ENCODE measurements around the gene ALK. TPM values are rescaled to one million over a fixed set of nuclear protein-coding genes. Genes with fewer than 3 reads are reported as not detected.
A peak's percentile ranks its signal among the peaks of the same experiment; 100 is the strongest.

The ALK gene
- 0.10 TPM for total RNA-seq

DNA sequence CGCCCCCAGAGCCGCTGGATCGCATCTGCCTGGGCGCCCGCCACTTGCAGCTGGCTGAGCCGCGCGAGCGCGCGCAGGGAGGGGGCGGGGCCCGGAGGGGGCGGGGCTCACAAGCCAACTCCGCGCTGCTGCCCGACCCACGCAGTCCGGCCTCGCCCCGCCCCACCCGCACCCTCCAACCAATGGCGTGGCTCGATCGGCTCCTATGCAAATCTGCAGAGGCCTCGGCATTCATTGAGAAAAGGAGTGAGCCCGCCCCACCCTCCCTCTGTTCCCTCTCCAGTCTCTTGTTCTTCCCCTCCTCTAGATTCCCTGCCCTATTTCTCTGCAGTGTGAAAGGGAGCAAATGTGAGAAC lies at the start of gene ALK:
Gene ALK, minus strand, starts transcription at position 27 of the 356 bp plus-strand sequence. CDS start 927 bp downstream, outside the sequence.
- peak; percentile 51 for DNase-seq

DNA sequence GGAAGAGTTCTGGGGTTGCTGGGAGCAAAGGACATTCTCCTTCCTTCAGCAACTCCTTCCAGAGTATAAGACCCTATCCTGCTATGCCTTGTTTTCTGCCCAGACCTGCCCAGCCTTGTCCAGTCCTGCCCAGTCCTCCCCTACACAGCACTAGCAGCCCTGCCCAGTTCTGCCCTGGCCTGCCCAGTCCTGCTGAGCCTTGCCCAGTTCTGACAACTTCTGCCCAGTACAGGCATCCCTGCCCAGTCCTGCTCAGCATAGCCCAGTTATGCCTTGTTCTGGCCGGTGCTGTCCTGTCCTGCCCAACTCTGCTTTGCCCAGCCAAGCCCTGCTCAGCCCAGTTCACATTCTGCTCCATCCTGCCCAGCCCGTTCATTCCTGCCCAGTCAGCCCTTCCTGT lies 44.9 kb upstream of the ALK start:
- DNase-seq, result no peak

DNA sequence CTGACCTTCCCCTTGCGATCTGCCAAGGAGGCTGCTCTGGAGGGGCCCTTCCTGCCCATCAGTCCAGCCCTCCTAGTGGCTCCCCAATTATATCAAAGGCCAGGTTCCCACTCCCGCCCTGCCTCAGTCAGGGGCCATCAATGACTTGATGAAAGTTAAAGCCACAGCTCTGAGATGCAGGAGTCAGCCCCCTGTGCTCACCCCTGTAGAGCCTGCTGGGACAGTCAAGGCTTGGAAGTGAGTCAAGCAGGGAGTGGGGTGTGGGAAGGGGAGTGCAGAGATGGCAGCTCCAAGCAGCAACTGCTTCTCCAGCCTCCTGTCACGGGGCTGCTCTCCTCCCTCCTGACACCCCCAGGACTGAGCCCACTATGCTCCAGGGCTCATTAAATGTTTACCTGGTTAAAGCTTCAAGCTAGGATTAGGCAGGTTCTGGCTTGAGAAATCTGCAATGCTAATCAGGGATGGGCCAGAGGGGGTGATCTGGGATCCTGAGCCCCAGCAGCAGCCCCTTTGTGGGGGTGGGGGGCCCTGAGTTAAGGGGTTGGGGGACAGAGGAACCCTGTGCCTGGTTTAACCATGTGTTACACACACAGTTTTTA lies 42.7 kb upstream of the ALK start:
- no peak for DNase-seq

DNA sequence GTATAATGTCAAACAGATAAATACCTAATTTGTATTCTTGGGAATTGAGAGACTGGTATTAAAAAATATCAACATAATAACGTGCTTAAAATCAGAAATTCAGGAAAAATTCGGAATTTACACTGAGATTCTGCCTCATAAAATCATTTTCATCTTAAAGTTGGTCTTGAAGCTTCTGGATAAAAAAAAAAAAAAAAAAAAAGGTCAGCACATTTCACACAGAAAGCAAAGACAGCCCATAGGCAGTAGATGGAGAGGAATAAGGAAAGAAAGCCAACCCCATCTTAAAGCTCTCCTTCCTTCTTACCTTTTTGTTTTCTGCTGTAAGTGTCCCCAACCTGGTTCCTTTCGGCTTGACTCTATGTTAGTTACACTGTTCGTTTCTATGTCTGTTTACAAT lies 41.5 kb upstream of the ALK start:
- DNase-seq, result no peak

DNA sequence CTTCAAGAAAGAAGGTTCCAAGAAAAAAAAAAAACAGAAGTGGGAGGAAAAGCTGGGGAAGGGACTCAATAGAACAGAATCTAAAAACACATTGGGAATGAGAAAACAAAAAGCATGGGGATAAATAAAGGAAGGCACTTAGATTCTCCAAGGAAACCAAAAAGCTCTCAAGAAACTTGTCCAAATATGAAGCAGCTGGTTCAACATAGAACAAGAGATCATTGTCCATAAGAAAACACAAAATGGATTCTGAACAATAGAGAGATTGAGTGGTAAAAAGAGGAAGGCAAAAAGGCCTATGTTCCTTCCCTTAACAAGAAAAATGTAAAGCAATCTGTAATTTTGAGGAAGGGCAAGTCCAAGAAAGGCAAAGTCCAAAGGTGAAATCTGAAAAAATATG lies 32.9 kb upstream of the ALK start:
- no peak for DNase-seq

DNA sequence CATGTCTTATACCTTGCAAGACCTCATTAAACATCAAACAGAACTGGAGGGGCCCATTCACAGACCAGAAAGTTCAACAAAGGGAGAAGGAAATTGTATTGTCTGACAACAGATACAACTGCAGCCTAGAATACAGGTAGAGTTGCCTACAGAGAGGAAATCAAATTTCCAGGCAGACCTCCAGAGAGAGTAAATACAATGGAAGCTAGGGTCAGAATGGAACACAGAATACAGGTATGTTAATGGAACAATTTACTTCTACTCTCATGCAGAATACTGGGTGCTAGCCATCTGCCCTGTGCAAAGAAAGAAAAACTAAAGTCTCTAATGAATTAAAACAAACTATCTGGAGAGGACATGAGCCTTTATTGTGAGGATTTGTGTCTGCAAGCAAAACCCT lies 31.6 kb upstream of the ALK start:
- no peak for DNase-seq

DNA sequence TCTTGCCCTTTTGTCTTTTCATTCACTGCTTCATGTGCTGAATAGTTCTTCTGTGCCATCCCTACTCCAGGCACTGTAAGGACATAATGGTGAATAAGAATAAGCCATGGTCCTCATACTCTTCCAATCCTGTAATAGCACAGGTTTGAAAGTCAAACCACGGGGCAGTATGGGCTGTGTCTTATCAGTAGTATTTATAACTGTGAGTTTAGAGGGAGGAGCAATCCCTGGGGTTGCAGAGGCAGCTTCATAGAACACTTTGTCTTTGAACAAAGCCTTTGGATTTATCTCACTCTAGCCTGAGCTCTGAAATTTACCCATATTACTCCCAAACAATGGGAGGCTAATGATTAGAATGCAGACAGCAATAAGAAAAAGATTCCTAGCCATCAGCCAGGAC lies 30.2 kb upstream of the ALK start:
- no peak for DNase-seq

DNA sequence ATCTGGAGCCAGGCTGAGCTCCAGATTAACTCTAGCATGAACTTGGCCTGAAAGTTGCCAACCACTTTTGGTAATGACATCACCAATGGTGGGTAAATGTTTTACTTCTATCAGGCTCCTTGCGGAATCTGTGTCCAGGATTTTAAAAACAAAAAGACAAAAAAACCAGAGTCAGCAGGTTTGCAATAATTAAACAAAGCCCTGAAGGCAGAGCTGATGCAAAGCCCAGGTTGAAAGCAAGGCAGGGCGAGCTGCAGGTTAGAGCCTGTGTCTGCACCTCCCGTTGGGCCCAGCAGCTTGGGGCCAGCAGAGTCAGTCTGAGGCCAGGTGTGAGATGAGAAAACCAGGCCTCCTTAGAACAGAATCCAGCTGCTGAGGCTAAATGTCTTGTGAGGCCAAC lies 29.1 kb upstream of the ALK start:
- no peak for DNase-seq

DNA sequence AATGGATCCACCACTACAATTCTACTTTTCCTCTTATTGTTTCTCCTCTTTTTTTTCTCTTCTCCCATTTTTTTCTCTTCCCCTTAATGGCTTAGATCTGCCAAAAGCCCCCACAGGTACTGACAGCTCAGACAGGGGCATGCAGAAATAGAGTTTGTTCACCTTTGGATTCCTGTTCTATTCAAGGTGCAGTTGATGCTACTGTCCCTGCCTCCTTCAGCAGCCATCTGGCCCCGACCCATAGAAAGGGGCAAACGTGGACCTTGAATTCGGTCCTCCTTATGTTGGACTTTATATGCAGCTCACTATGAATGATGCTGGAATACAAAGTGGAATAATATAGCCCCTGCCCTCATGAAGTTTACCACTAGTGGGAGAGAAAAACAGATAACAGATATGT lies 27.7 kb upstream of the ALK start:
- DNase-seq, result no peak

DNA sequence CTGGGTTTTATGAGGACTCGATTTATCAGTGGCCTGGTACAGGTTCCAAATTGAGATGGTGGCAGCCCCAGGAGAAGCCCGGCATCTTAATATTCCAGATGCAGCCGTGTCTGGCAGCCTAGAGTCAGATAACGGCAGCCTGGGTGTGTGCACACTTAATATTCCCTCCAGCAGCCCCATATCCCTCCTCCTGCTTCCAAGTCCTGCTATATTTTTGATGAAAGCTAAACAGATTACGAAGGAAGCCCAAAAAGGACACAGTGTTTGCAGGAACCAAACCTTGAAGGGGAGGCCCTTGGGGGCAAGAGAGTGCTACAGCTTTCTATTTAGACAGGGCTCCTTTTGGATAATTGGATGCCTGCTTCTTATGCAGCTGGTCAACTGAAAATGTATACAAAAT lies 25.1 kb upstream of the ALK start:
- DNase-seq, result no peak

DNA sequence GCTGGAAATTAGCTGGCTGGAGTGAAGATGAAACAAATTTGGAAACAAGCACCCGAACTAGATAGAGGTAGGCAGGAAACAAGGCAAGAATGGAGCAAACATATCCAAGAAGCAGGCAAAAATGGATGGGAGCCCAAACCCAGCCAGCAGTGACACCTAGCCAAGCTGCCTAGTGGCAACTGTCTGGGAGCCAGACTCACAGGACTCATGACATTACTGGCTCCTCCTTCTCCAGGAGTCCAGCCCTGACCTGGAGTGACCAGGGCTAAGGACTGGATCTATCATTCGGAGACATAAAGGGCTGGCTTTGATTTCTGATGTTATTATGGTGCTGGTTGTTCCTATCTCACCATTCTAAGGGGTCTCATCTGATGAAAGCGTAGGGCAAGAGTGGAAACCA lies 21.3 kb upstream of the ALK start:
- DNase-seq, result no peak

DNA sequence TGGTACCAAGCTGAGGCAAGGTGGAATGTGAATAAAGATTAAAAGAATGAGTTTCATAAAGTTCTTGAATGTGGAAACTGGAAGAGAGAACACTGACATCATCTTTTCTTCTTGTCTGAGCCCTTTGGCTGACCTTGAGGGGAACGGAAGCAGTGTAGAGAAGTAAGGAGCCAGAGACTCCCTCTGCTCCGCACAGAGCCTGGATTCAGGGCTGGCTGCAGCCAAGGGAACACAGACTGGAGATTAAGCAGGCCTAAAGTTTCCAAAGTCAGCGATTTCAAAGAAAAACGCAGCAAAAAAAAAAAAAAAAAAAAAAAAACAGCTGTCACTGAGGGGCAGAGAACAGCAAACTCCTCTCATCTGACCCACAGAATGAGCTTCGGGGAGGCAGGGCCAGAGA lies 19.3 kb upstream of the ALK start:
- DNase-seq, result peak; percentile 2

DNA sequence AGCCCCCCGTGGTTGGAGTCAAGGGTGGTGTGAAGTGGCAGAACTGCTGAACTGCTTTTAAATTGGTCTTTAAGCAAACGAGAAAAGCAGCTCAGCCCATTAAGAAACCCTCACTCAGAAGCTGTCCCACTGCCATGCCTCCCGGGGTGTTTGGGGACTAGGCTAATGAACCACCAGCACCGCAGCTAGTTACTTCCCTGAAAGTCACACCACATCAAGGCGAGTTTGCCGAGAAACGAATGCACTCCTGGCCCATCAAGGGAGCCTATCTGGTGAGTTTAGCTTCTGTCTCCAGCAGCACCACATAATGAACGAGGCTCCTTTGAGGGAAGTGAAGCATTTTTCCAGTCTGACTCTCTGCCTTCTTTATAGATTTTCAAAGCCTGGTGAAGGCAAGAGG lies 14.6 kb upstream of the ALK start:
- no peak for DNase-seq

DNA sequence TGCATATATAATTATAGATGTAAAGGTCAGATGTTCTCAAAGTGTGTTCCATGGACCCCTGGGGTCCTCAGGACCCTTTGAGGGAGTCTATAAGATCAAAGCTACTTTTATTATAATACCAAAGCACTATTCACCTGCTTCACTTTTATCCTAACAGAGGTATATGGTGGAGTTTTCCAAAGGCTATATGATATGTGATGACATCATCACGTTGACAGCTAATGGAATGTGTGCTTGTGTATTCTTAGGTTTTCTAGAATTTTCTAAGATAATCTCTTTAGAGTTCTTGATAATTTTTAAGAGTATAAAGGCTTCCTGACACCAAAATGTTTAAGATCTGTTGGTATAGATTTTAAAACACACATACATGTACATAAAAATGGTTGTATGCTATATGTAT lies 10.4 kb upstream of the ALK start:
- DNase-seq, result no peak

DNA sequence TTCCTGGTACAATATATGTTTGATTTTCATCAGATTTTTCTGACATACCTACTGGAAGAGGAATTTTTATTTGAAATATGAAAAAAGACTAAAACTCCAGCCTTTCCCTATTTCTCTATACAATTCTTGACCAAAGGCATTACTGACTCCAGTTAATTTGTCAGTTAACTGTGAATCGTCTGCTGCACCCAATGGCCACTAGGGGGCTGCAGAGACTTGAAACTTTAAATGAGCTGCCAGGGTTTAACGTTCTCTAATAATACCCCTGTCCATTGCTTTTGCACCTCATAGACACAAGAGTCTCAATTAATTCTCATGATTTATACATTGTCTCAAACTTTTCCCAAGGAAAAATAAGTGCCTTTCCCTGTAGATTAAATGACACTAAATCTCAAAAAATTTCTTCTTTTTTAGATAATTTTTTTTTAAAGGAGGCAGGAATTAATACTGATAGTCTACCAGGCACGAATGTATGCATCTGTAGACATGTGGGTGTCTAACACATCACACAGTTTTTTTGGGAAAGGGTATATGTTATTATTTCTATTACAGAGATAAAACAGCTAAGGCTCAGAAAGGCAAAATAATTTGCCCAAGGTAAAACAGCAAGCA lies 1.8 kb upstream of the ALK start:
- no peak for DNase-seq

DNA sequence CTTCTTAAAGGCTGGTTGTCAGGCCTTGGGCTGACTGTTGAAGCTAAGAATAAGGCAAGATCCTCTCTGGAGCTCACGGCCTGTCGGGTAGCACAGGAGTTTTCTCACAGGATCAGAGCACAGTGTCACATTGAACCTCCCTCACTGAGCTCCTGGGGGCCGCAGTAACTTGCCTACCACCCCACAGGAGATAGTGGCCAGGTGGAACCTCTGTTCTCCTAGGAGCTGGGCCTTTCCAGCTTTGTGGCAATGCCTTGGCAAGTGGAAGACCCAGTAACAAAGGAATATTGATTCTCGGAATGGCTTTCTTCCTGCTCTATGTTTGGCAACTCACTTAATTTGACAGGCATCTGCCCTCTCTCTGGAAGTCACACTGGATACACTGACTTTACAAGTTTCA lies 1.2 kb upstream of the ALK start:
- no peak for DNase-seq

DNA sequence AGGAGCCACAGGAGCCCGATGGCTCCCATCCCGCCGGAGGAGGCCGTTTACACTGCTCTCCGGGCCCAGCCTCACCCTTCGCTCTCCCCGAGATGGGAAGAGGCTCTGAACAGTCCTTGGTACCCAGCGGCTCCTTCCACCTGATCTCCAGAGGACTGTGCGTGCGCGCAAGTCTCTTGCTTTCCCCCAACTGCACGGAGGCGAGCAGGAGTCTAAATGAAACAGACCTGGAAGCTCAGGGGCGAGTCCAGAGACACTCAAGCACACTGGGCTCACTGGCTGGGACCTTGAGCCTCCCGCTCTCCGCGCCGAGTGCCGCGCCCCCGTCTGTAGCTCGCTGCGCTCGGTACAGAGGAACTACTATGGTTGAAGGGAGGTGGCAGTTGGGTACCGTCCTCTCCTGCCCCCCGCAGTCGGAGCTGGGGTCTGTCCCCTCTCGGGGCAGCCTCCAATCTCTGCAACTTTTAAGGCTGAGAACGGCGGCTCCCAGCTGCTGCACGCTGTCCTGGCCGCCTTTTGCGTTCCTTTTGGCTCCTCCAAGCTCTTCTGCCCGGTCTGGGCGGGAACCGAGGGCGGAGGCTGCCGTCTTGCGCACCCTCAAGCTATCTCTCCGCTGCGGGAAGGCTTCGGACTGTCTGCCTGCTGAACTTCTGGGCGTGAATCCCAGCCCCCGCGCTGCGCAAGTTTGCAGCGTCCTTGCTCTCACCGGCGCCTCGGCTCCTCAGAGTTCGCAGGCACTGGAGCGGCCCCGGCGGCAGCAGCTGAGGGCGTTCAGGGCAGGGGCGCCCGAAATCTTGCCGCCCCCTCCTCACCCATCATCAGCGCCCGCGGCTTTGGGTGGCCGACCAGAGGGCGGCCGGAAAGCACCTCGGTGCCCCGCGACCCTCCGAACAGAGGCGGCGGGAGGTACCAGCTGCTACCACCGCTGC lies 491 bp downstream of the ALK start:
- no peak for DNase-seq

DNA sequence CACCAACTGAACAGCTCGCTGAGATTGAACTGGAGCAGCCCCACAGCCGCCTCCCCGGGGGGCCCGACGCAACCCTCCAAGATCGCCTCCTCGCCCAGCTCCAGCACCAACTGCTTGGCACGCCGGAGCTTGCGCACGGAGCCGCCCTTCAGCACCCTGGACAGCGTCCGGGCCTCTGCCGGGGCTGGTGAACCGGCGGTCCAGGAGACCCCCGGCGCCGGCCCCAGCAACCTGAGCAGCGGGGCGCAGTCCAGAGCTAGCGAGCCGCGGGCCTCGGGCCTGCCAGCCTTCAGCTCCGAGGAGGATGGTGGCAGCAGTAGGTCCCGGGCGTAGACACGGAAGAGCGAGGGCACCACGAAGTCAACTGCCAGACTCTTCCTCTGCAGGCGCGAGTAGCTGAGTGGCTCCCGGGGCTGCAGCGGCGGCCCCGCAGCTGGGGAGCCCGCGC lies 1.2 kb downstream of the ALK start:
- DNase-seq, result no peak

DNA sequence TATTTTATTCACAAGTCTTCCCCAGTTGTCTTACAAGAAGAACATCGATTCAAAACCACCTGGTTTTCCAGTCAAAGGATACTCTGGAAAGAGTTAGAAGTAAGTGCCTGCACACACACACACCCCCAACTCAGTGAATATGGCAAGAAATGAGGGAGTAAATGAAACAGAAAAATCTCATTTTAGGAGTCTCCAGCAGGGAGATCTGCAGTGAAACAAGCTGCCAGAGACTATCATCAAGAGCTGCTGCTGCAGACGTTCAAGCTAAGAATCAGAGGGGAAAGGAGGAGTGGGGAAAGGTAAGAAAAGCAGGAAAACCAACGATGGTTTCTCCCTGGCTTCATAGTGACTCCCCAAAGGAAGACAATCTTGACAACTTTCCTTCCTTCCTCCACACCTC lies 2.4 kb downstream of the ALK start:
- no peak for DNase-seq

DNA sequence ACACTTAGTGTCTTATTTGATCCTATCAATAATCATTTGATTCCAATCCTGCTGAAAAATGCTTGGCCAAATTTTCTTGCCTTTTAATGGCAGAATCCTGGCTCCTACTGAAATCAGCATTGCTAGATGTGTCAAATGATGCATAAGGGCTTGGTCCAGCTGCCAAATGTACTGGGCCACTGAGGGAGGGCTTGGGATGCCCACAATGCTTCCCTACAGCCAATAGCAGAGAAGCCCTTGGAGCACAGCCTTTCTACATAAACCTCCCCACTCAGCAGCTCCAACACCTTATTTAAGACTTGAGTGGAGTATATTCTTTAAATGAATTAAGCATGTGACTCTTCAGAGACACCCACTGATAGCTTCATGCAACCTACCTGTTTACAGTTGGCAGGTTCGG lies 3.6 kb downstream of the ALK start:
- no peak for DNase-seq

DNA sequence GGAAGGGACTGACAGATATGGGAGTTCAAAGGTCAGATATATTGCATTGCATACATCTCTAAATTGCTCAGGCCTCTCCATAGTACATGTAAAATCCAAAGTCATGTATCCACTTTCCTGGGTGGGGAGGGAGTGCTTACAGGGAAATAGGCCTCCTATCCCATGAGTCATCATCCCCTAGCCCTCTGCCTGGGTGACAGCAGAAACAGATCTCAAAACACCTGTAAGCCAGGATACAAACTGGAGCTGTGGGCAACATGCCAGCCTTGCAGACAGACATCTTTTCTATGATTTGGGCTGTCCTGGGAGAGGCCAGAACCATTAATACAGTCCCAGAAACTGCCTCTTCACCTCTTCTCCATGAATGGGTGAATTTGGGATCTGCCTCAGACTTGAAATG lies 4.8 kb downstream of the ALK start:
- no peak for DNase-seq

DNA sequence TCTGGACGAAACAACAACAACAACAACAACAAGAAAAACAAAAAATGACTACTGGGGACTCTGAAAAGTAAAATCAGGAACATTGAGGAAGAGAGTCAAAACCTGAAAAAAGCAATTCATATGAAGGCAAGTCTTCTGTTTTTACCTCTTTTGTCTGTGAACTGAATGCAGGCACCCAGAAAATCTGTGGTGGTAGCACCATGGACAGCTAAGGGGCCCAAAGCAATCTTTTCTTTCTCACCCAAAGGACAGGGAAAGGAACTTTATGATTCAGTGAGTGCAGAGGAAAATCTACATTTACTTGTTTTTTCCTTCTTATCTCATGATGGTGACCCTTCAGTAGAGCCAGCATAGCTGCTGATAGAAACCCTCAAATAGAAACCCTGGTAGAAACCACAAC lies 10.4 kb downstream of the ALK start:
- no peak for DNase-seq

DNA sequence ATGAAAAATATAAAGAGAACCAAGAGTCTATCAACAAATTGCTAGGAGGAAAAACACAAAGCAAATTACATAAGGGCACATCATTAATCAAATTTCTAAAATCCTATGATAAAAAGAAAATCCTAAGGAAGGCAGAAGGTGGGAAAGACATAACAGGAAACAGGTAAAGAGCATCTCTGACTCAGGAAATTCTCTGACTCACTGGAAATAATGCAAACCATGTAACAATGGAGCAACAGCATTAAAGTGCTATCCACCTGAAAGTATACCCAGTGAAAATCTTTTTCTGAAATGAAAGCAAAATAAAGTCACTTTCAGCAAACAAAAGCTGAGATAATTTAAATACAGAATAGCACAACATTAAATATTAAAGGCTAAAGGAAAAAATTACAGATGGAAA lies 10.9 kb downstream of the ALK start:
- DNase-seq, result no peak

DNA sequence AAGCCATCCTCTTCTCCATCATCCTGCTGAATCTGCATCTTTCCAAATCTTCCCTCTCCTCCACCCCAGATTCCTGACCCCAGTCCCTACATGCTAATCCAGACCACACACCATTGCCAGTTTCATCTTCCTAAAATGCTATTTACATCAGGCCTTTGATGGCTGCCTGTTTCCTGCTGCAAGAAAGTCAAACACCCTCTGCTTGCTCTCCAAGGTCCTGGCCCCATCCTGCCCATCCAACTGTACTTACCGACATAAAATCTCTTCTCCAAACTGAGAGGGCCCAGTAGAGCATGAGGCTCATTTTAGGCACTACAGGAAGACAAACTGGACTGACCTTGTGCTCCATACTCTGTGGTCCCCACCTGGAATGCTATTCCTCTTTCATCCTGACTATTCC lies 19.0 kb downstream of the ALK start:
- DNase-seq, result no peak
